HG02678 (cell line): ENCODE measurements around the gene CHAMP1.
"Not testable (repeated sequence)": the region's sequence is repeated elsewhere in the genome, so short reads cannot be mapped to it uniquely, and the experiment has no call there.

ENCODE experiments used
- ATAC-seq: cut with Tn5 transposase; IDR thresholded peaks from one replicate; pipeline ENCODE4 v1.9.1; 2021; ENCODE audit warnings: mild to moderate bottlenecking, moderate library complexity; ENCODE audit not compliant: unreplicated experiment

Gene CHAMP1

DNA sequence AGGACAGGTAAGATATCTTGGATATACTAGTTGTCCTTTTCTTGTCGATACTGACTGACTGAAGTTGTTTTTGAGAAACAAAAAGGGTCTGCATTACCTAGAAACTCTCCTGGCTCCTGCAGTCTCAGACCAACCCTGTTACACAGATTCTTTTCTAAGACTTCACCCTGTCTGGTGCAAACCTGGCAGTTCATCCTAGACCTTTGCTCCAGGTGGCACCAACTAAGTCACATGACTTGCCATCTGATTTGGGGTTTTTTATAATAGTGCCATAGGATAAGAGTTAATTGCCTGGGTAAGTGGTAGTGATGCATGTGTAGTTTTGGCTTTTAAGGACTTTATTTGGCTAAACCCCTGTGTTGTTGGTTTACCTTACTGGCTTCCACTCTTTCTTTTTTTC, 14.3 kb downstream of the CHAMP1 start:
- ATAC-seq, result no peak

- ATAC-seq, result no peak
Observed at GRCh38 chr13:114330086-114330485, 15.8 kb downstream of the CHAMP1 start.

- ATAC-seq, result not testable (repeated sequence)
Observed at GRCh38 chr13:114333881-114334280, 19.6 kb downstream of the CHAMP1 start.

DNA sequence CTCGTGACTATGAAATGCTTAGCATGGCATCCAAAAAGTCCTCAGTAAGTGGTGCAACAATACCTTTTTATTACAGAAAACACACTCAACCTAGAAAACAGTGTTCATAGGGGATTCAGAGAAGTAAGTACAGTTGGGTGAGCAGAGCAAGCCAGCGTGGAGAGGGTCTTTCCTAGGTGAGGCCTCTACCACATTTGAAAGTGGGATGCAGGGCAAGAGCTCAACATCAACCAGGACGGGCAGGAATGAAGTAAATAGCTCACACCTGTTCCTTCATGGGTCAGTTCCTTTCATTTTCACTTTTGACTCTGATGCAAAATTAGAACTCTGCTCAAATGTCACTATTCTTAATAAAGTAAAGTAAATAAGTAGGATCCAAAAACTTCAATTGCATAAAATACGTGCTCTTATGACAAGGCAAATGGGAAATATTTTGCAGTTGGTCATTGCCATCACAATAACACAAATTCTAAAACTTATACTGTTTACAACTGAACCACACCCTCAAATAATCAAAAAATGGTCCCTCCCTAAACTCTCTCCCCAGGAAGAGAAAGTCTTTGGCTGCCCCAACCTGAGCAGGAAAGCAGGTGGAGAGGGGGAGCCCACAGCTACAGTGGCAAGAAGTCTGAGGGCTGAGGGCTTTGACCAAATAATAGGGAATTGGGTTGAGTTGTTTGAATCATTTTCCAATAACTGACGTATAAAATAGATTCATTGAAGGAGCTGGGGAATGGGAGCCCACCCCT, 20.2 kb downstream of the CHAMP1 start:
- ATAC-seq, result no peak

DNA sequence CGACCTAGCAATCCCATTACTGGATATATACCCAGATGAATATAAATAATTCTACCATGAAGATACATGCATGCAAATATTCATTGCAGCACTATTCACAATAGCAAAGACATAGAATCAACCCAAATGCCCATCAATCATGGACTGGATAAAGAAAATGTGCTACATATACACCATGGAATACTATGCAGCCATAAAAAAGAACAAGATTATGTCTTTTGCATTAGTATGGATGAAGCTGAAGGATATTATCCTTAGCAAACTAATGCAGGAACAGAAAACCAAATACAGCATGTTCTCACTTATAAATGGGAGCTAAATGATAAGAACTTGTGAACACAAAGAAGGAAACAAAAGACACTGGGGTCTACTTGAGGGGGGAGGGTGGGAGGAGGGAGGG, 22.2 kb downstream of the CHAMP1 start:
- not testable (repeated sequence) for ATAC-seq

DNA sequence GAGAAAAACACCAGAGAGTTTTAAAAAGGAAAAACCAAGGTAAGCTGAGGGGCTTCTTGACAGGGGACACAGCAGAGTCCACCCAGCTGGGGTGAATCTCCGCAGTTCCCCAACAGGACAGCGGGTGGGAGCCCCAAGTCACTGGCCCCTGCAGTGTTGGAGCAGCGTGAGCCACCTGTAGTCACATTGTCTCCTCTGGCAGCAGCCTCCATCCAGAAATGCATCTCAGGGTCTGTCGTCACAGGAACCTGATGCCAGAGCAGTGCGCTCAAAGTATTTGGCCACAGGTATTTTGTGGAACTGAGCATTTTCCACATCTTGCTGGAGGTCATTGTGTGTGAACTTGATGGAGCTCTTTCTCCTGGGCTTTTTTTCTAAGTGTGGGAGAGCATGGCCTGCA, 24.7 kb downstream of the CHAMP1 start:
- no peak for ATAC-seq

- ATAC-seq, result no peak
Observed at GRCh38 chr13:114339857-114340534, 25.7 kb downstream of the CHAMP1 start.

GRCh38 chr13:114341003-114341777, 26.9 kb downstream of the CHAMP1 start:
- ATAC-seq, result no peak

DNA sequence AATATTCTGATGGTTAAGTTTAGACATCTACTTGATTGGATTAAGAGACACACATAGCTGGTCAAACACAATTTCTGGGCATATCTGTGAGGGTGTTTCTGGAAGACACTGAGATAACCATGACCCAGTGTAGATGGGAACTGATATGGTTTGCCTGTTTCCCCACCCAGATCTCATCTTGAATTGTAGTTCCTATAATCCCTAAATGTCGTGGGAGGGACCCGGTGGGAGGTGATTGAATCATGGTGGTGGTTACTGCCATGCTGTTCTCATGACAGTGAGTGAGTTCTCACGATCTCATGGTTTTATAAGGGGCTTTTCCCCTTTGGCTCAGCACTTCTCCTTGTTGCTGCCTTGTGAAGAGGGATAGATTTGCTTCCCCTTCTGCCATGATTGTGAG, 33.0 kb downstream of the CHAMP1 start:
- ATAC-seq, result not testable (repeated sequence)

GRCh38 chr13:114352763-114353162, 38.5 kb downstream of the CHAMP1 start:
- not testable (repeated sequence) for ATAC-seq

DNA sequence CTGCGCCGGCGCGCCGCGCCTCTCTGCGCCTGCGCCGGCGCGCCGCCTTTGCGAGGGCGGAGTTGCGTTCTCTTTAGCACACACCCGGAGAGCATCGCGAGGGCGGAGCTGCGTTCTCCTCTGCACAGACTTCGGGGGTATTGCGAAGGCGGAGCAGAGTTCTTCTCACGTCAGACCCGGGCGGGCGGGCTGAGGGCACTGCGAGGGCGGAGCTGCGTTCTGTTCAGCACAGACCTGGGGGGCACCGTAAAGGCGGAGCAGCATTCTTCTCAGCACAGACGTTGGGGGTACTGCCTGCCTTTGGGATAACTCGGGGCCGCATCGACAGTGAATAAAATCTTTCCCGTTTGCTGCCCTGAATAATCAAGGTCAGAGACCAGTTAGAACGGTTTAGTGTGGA, 39.1 kb downstream of the CHAMP1 start:
- not testable (repeated sequence) for ATAC-seq
